ENCODE results near the gene TPX2.
"Not testable (repeated sequence)": the region's sequence is repeated elsewhere in the genome, so short reads cannot be mapped to it uniquely, and the experiment has no call there.

The TPX2 gene

DNA sequence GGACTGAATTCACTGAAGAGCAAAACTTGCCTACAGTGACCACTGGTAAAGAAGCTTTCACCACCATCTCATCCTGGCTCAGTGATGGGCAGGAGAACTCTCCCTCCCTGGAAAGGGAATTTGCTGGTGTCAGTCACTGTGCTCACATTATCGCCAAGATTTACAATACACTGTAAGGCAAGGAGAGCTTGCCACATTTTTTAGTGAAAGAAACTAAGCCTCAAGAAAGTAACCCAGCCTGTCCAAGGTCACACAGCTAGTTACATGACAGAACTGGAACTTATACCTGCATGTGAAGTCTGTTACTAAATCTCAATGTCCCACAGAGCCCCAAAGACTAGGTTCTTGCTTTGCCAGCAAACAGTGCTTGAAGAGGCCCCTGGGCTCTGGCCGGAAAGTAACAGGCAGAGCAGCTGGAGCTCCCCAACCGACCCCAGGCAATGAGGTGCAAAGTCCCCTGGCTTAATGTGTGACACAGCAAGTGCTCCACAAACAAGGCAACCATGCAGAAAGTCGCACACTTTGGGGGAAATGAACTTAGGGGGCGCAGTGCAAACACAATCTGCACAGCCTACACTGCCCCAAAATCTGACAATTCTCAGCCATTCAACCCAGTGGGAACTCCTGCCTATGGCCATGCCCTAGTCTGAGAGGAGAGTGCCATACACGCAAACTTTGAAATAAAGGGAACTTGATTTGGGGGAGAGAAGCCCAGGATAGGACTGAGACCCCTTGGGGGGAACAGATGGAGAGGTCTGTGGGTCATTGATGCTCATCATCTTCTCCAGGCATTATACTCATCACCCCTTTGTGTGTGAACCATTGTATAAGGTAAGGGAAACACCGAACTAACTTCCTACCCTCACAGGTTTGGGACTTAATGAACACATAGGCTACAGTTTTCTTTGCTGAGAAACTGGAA lies 18.3 kb upstream of the TPX2 start:
- peak; percentile 35 for DNase-seq

GRCh38 chr20:31721408-31722256 lies 17.5 kb upstream of the TPX2 start:
- DNase-seq = peak; percentile 26

DNA sequence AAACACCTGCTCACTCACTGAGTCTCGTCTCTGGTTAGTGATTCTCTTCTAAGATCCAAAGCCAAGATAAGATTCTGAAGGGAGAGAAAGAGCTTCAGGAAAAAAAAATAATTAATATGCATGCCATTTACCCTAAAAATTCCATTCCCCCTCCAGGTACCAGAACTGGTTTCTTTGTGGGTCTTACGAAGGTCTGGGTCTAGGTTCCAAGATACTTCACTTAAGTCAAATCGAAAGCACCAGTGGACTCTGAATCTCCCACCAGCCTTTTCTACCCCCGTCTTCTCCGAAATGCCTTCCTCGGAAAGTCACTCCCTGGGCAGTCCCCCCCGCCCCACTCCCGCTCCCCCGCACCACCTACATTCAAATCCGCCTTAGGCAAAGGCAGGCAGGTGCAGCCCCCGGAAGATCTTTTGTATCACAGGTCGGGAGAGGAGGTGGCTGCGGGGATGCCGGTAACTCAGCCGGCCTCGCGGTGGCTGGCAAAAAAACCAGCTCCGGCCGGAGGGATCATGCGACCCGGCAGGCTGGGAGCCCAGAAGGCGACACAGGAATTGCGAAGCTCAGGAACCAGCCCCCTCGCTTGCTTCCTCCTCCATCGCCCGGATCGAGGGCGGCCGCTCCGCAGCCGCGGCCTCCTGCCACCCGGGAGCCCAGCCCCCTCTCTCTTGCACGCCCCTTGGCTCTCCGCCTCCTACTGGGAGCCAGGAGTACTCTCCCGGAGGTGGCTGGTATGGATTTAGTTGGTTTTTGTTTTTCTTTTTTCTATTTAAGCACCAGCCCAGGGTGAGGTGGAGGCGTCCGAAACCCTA lies 16.6 kb upstream of the TPX2 start, which contains the start of gene BCL2L1:
Gene BCL2L1, minus strand, starts transcription at position 612 of the 812 bp plus-strand sequence. CDS start 650 bp downstream, outside the sequence.
- DNase-seq = peak; percentile 81

- DNase-seq = no peak
Observed at GRCh38 chr20:31723069-31723318, 16.1 kb upstream of the TPX2 start.

GRCh38 chr20:31723319-31724078 lies 15.6 kb upstream of the TPX2 start:
- DNase-seq = peak; percentile 99

- DNase-seq = no peak
Observed at GRCh38 chr20:31731321-31731717, 7.8 kb upstream of the TPX2 start.

DNA sequence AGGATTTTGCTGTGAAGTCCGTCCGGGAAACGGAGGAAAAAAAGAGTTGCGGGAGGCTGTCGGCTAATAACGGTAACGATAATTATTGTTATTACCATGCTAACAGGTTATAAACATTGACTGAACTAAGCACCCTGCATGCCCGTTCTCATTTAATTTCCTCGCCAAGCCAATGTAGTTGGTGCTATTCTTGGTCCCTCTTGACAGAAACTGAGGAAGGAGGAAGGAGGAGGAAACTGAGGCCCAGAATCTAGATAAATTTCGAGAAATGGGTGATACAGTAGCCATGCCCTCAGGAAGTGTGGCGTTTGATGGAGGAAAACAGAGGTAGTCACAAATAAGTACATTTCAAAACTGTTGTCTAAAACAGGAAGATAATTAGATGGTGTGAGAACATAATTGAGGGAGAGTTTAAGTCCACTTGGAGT lies 474 bp downstream of the TPX2 start:
- no peak for DNase-seq

- no peak for DNase-seq
Observed at GRCh38 chr20:31740208-31740607, 1.1 kb downstream of the TPX2 start.

DNA sequence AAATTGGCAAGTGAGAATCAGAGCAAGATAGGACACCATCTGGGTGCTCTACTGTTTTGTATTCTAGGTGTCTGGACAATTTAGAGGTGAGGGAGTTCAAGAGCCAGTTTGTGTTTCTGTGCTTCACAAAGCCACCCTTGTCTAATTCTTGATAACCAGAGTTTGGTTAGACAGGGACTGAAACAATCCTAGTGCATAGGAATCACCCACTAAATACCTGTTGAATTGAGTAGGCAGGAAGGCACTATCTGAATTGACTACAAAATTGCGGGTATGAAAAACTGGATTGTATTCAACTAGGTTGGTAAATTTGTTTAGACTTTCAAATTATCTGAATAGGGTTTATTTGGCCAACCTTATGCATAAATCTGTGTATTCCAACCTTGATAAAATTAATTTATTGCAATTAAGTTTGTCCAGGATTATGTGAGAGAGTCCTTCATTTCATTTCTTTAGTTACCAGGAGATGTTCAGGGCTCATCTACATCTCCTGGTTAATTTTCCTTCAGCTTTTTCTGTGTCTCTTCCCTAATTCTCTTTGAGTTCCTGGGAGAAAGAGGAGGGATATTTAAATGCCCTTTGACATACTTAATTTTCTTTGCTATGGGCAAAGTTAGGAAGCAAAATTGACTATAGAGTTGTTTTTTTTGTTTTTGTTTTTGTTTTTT lies 1.7 kb downstream of the TPX2 start:
- no peak for DNase-seq

DNA sequence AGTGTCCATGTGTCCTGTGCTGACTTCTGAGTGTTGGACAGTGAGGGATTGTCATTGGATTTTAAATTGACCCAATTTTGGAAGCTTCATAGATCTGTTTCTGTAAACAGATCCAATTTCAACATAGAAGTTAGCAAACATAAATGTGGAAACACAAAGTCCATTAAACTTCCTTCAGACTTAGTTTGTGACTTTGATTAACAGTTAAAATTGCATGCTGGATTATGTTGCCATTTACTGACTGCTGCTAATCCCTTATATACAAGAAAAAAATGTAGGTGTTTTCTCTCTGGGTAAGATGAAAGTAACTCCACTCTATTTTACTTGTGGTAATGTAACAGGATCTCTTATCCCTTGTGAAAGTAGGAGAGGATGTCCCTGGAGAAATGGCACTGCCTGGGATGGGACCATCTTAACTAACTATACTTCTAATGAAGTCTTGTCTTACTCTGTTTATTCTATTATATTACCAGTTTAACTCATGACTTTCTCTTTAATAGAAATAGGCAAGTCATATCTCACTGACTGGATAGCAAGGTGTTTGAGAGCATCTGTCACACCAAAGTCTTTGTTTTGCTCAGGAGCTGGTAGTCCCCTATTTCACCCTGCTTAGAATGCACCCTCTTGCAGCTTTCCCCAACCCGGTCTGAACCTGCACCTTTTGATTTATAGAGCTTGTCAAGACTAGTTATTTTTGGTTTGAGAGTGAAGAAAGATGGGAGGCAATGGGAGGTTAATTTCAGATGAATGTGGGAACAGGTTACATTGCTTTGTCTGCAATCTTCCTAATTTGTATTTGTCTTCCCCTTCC lies 7.2 kb downstream of the TPX2 start:
- DNase-seq = no peak

- not testable (repeated sequence) for DNase-seq
Observed at GRCh38 chr20:31747028-31747427, 7.9 kb downstream of the TPX2 start.

- DNase-seq = no peak
Observed at GRCh38 chr20:31747640-31748039, 8.6 kb downstream of the TPX2 start.

GRCh38 chr20:31749223-31749622 lies 10.1 kb downstream of the TPX2 start:
- DNase-seq = no peak

GRCh38 chr20:31751126-31751525 lies 12.0 kb downstream of the TPX2 start:
- no peak for DNase-seq

DNA sequence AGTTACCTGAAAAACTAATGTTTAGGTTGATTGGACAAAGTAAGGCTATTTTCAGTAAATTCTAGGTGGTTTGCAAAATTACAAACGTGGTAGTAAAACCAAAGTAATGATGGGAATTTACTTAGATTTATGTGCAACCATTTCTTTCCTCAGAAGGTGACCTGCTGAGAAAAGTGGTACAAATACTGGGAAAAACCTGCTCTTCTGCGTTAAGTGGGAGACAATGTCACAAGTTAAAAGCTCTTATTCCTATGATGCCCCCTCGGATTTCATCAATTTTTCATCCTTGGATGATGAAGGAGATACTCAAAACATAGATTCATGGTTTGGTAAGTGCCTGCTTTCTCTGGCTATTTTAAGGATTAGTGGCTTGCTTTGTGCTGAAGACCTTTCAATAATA lies 18.2 kb downstream of the TPX2 start:
- DNase-seq = no peak

- DNase-seq = no peak
Observed at GRCh38 chr20:31758521-31758920, 19.4 kb downstream of the TPX2 start.

- DNase-seq = no peak
Observed at GRCh38 chr20:31758991-31759390, 19.9 kb downstream of the TPX2 start.

- DNase-seq = no peak
Observed at GRCh38 chr20:31759836-31760518, 20.9 kb downstream of the TPX2 start.

DNA sequence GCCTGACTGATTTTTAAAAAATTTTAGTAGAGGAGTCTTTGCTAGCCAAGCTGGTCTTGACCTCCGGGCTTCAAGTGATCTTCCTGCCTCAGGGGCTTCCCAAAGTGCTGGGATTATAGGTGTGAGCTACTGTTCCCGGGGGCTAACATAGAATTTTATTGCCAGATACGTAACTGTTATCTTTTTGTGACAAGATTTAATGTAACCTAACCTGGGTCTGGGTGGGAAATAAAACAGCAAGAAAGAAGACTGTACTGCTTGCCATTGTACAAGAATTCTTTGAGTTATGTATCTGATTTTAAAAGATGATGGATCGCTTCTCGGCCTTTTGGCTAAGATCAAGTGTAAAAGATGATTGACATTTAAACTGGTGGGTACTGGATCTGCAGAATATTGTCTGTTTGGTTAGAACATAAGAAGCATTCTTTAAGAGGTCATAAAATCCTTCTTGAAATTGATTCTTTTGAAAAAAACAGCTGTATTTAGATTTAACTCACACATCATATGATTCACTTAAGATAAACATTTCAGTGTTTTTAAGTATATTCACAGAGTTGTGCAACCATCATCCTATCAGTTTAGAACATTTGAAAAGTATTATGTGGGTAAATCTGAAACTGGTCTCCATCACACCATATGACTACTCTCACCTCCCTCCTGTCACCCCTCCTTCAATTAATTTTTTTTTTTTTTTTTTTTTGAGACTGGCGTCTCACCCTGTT lies 21.6 kb downstream of the TPX2 start:
- DNase-seq = no peak
